ENCODE data around the gene UNKL. TPM values are rescaled to one million over a fixed set of nuclear protein-coding genes. Genes with fewer than 3 reads are reported as not detected.

Gene UNKL
- total RNA-seq, 1 donor from 2014 or later: 6.1 TPM

GRCh38 chr16:1327619-1327947 lies 86.9 kb downstream of the UNKL start:
- H3K27me3 ChIP-seq: peaks cover 27% of the 10 kb centered on the region
- Mint-ChIP-seq H3K4me3 (no peak overlapping the region), H3K9me3 (no peaks in the 10 kb centered on the region), H3K4me1 (peaks cover 10% of the 10 kb centered on the region), H3K27me3 (ENCODE audit: insufficient read depth, low read depth) (peaks cover 22% of the 10 kb centered on the region), H3K36me3 (peaks cover 7% of the 10 kb centered on the region), H3K27ac (no peak overlapping the region)
- no peaks in the 10 kb centered on the region for H3K79me2 ChIP-seq (ENCODE audit: low read depth)
- no peak overlapping the region for H3K4me2 ChIP-seq
- H3K9ac ChIP-seq: no peak overlapping the region
- H3K9me3 ChIP-seq (ENCODE audit: low read depth): no peaks in the 10 kb centered on the region
- H3F3A ChIP-seq (ENCODE audit: low read depth): peaks cover 41% of the 10 kb centered on the region
- H3K27ac ChIP-seq: peak overlapping the region; percentile 58
- H3K36me3 ChIP-seq: no peaks in the 10 kb centered on the region
- H2AFZ ChIP-seq (replicated peaks): no peak overlapping the region
- H4K20me1 ChIP-seq (ENCODE audit: low read depth): peaks cover 45% of the 10 kb centered on the region
- H3K4me1 ChIP-seq: peaks cover 9% of the 10 kb centered on the region
- DNase-seq (ENCODE audit: low spot score): no peak
- H3K4me3 ChIP-seq: no peak overlapping the region
- TF ChIP-seq EZH2 (IDR thresholded peaks at IDR 0.05) (no peak), CTCF (IDR thresholded peaks at IDR 0.05) (no peak), EZH2phosphoT487 (IDR thresholded peaks at IDR 0.05) (no peak)

- Mint-ChIP-seq H3K27me3 (ENCODE audit: insufficient read depth, low read depth) (peaks cover 17% of the 10 kb centered on the region), H3K27ac (peak overlapping the region; percentile 32), H3K9me3 (no peaks in the 10 kb centered on the region), H3K36me3 (peaks cover 7% of the 10 kb centered on the region), H3K4me3 (peak overlapping the region; percentile 70), H3K4me1 (peaks cover 8% of the 10 kb centered on the region)
- H3K4me3 ChIP-seq: no peak overlapping the region
- H3F3A ChIP-seq (ENCODE audit: low read depth): peaks cover 40% of the 10 kb centered on the region
- peaks cover 8% of the 10 kb centered on the region for H3K4me1 ChIP-seq
- H3K9me3 ChIP-seq (ENCODE audit: low read depth): no peaks in the 10 kb centered on the region
- H2AFZ ChIP-seq (replicated peaks): no peak overlapping the region
- H3K9ac ChIP-seq: no peak overlapping the region
- no peak for DNase-seq (ENCODE audit: low spot score)
- H3K79me2 ChIP-seq (ENCODE audit: low read depth): no peaks in the 10 kb centered on the region
- peak overlapping the region; percentile 58 for H3K27ac ChIP-seq
- peaks cover 43% of the 10 kb centered on the region for H4K20me1 ChIP-seq (ENCODE audit: low read depth)
- no peak overlapping the region for H3K4me2 ChIP-seq
- H3K27me3 ChIP-seq: peaks cover 22% of the 10 kb centered on the region
- no peak for TF ChIP-seq CTCF (IDR thresholded peaks at IDR 0.05)
- TF ChIP-seq EZH2phosphoT487 (IDR thresholded peaks at IDR 0.05): no peak
- TF ChIP-seq EZH2 (IDR thresholded peaks at IDR 0.05): no peak
- no peaks in the 10 kb centered on the region for H3K36me3 ChIP-seq
Measured at GRCh38 chr16:1326946-1327618, 87.4 kb downstream of the UNKL start.

- H3K36me3 ChIP-seq: no peaks in the 10 kb centered on the region
- peaks cover 4% of the 10 kb centered on the region for H3K4me1 Mint-ChIP-seq
Measured at GRCh38 chr16:1326391-1326790, 88.1 kb downstream of the UNKL start.

More at GRCh38 chr16:1326391-1326790, 88.1 kb downstream of the UNKL start:
- peaks cover 38% of the 10 kb centered on the region for H3F3A ChIP-seq (ENCODE audit: low read depth)
- peaks cover under 1% of the 10 kb centered on the region for H3K4me1 ChIP-seq
- no peak for TF ChIP-seq EZH2 (IDR thresholded peaks at IDR 0.05)
- no peak for TF ChIP-seq EZH2phosphoT487 (IDR thresholded peaks at IDR 0.05)
- TF ChIP-seq CTCF (IDR thresholded peaks at IDR 0.05): no peak
- Mint-ChIP-seq H3K27ac (peak overlapping the region; percentile 32), H3K9me3 (no peaks in the 10 kb centered on the region), H3K27me3 (ENCODE audit: insufficient read depth, low read depth) (peaks cover 13% of the 10 kb centered on the region), H3K4me3 (peak overlapping the region; percentile 70), H3K36me3 (peaks cover 7% of the 10 kb centered on the region)
- no peak overlapping the region for H2AFZ ChIP-seq (replicated peaks)
- peaks cover 43% of the 10 kb centered on the region for H4K20me1 ChIP-seq (ENCODE audit: low read depth)
- H3K4me3 ChIP-seq: no peak overlapping the region
- peaks cover 15% of the 10 kb centered on the region for H3K27me3 ChIP-seq
- no peak overlapping the region for H3K4me2 ChIP-seq
- H3K9me3 ChIP-seq (ENCODE audit: low read depth): no peaks in the 10 kb centered on the region
- no peaks in the 10 kb centered on the region for H3K79me2 ChIP-seq (ENCODE audit: low read depth)
- H3K27ac ChIP-seq: peak overlapping the region; percentile 58
- no peak overlapping the region for H3K9ac ChIP-seq
- DNase-seq (ENCODE audit: low spot score): no peak

Measured in neural progenitor cell (in vitro differentiated cells).